ENCODE data around the gene GRM7.

DNA sequence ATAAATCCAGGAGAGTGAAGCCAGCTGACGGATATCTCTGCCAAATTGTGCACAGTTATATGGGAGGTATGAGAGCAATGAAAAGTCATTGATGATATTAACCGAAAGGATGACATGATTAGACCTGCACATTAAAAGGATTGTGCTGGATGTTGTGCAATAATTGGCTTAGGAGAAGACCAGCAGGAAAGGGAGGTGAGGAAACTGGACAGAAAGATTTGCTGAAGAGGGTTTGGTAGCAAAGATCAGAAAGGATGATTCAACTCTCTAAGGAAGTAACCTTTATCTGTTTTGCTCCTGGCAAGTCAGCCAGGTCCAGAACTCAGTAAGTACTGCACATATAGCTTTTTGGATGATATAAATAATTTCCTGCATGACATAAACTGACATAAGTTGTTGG is 704.7 kb downstream of the GRM7 start:
- no peak for TF ChIP-seq POLR2AphosphoS5 (IDR thresholded peaks at IDR 0.05; ENCODE audit: low read depth, low read length)
- no peak for TF ChIP-seq SIN3A (IDR thresholded peaks at IDR 0.05; ENCODE audit: borderline replicate concordance, insufficient read depth, low read length)

All from PFSK-1 (cell line).